Measurements from ENCODE around the gene NMNAT2. TPM values are rescaled to one million over a fixed set of nuclear protein-coding genes. Genes with fewer than 3 reads are reported as not detected.

The NMNAT2 gene
- total RNA-seq, 1 donor from 2014 or later, result 2.2 TPM

GRCh38 chr1:183303901-183304300 lies 114.3 kb downstream of the NMNAT2 start:
- no peak for DNase-seq (ENCODE audit: extremely low spot score, unreplicated experiment)
- TF ChIP-seq, protein P1, sequence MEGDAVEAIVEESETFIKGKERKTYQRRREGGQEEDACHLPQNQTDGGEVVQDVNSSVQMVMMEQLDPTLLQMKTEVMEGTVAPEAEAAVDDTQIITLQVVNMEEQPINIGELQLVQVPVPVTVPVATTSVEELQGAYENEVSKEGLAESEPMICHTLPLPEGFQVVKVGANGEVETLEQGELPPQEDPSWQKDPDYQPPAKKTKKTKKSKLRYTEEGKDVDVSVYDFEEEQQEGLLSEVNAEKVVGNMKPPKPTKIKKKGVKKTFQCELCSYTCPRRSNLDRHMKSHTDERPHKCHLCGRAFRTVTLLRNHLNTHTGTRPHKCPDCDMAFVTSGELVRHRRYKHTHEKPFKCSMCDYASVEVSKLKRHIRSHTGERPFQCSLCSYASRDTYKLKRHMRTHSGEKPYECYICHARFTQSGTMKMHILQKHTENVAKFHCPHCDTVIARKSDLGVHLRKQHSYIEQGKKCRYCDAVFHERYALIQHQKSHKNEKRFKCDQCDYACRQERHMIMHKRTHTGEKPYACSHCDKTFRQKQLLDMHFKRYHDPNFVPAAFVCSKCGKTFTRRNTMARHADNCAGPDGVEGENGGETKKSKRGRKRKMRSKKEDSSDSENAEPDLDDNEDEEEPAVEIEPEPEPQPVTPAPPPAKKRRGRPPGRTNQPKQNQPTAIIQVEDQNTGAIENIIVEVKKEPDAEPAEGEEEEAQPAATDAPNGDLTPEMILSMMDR (IDR thresholded peaks at IDR 0.05), result no peak
- Mint-ChIP-seq H3K27ac (ENCODE audit: unreplicated experiment) (no peak overlapping the region), H3K27me3 (ENCODE audit: unreplicated experiment) (no peaks in the 10 kb centered on the region), H3K36me3 (ENCODE audit: unreplicated experiment) (no peaks in the 10 kb centered on the region), H3K4me1 (ENCODE audit: unreplicated experiment) (peaks cover 26% of the 10 kb centered on the region), H3K9me3 (ENCODE audit: unreplicated experiment) (no peaks in the 10 kb centered on the region), H3K4me3 (ENCODE audit: unreplicated experiment) (no peak overlapping the region)

- peaks cover 26% of the 10 kb centered on the region for H3K4me1 Mint-ChIP-seq (ENCODE audit: unreplicated experiment)
- TF ChIP-seq, protein P1 (IDR thresholded peaks at IDR 0.05), result no peak
- no peak for DNase-seq (ENCODE audit: extremely low spot score, unreplicated experiment)
- H3K4me3 Mint-ChIP-seq (ENCODE audit: unreplicated experiment), result no peak overlapping the region
- H3K9me3 Mint-ChIP-seq (ENCODE audit: unreplicated experiment), result no peaks in the 10 kb centered on the region
- H3K27ac Mint-ChIP-seq (ENCODE audit: unreplicated experiment), result peak overlapping the region; percentile 9
- H3K36me3 Mint-ChIP-seq (ENCODE audit: unreplicated experiment), result no peaks in the 10 kb centered on the region
- H3K27me3 Mint-ChIP-seq (ENCODE audit: unreplicated experiment), result no peaks in the 10 kb centered on the region
Observed at GRCh38 chr1:183303323-183303645, 114.9 kb downstream of the NMNAT2 start.

DNA sequence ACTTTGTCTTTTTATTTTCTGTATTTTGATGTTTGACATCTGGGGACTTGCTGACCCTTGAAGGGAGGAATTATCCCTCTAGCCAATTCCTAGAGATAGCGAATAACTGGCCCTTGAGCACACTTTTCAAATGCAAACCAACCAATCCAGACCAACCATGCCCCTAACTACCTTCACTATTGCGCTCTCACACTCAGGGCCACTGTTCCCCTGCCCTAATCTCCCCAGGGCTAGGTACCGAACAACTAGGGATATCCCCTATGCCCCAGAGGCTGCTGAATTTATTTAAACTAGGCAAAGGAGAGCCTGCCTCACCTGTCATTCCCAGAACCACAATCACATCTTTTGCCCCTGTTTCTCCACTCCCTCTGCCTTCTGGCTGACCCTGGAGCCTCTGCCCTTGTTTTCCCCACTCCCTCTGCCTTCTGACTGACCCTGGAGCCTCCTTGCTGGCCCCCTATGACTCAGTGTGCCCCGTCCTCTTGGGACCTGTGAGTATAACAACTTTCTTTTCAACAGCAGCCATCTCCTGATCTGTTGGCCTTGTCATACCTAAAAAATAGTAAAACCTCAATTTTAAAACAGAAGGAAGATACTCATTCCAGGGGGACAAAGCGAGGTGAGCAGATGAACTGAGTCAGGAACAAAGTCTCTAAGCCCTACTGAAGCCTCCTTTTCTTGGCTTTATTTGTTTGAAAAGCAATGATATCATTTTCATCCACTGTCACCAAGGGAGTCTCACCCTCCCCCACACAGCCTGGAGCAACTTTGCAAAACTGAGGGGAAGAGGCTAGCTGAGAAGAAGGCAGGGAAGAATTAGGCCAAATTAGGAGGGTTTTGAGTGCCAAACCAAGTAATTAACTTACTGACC lies 115.5 kb downstream of the NMNAT2 start:
- no peaks in the 10 kb centered on the region for H3K9me3 Mint-ChIP-seq (ENCODE audit: unreplicated experiment)
- no peaks in the 10 kb centered on the region for H3K27me3 Mint-ChIP-seq (ENCODE audit: unreplicated experiment)
- DNase-seq (ENCODE audit: extremely low spot score, unreplicated experiment), result no peak
- no peak overlapping the region for H3K4me3 Mint-ChIP-seq (ENCODE audit: unreplicated experiment)
- H3K4me1 Mint-ChIP-seq (ENCODE audit: unreplicated experiment), result peaks cover 26% of the 10 kb centered on the region
- no peaks in the 10 kb centered on the region for H3K36me3 Mint-ChIP-seq (ENCODE audit: unreplicated experiment)
- TF ChIP-seq, protein P1 (IDR thresholded peaks at IDR 0.05), result no peak
- H3K27ac Mint-ChIP-seq (ENCODE audit: unreplicated experiment), result peak overlapping the region; percentile 9

GRCh38 chr1:183301239-183301638 lies 116.9 kb downstream of the NMNAT2 start:
- no peak for DNase-seq (ENCODE audit: extremely low spot score, unreplicated experiment)
- Mint-ChIP-seq H3K27me3 (ENCODE audit: unreplicated experiment) (no peaks in the 10 kb centered on the region), H3K27ac (ENCODE audit: unreplicated experiment) (no peak overlapping the region), H3K36me3 (ENCODE audit: unreplicated experiment) (no peaks in the 10 kb centered on the region), H3K9me3 (ENCODE audit: unreplicated experiment) (no peaks in the 10 kb centered on the region), H3K4me1 (ENCODE audit: unreplicated experiment) (peaks cover 19% of the 10 kb centered on the region), H3K4me3 (ENCODE audit: unreplicated experiment) (no peak overlapping the region)
- TF ChIP-seq, protein P1 (IDR thresholded peaks at IDR 0.05), result no peak

GRCh38 chr1:183300828-183301227 lies 117.4 kb downstream of the NMNAT2 start:
- Mint-ChIP-seq H3K9me3 (ENCODE audit: unreplicated experiment) (no peaks in the 10 kb centered on the region), H3K27me3 (ENCODE audit: unreplicated experiment) (no peaks in the 10 kb centered on the region)

More at GRCh38 chr1:183300828-183301227, 117.4 kb downstream of the NMNAT2 start:
- TF ChIP-seq, protein P1 (IDR thresholded peaks at IDR 0.05), result no peak
- no peak overlapping the region for H3K27ac Mint-ChIP-seq (ENCODE audit: unreplicated experiment)
- no peaks in the 10 kb centered on the region for H3K36me3 Mint-ChIP-seq (ENCODE audit: unreplicated experiment)
- DNase-seq (ENCODE audit: extremely low spot score, unreplicated experiment), result no peak
- no peak overlapping the region for H3K4me3 Mint-ChIP-seq (ENCODE audit: unreplicated experiment)
- H3K4me1 Mint-ChIP-seq (ENCODE audit: unreplicated experiment), result peaks cover 17% of the 10 kb centered on the region

Measured in osteocyte (in vitro differentiated cells).